T-helper 22 cell (primary cell): ENCODE data around the gene TARS3.

Experiments used
- DNase-seq: peaks from one replicate; pipeline ENCODE4 v3.0.0-alpha.2; 2020; ENCODE audit warnings: low read depth

Gene TARS3

GRCh38 chr15:101604124-101604874 is 120.0 kb downstream of the TARS3 start:
- DNase-seq = no peak
